Osteocyte (in vitro differentiated cells): ENCODE measurements around the gene ARHGAP4. TPM values are rescaled to one million over a fixed set of nuclear protein-coding genes. Genes with fewer than 3 reads are reported as not detected.

Source experiments
- DNase-seq: peaks from one replicate; pipeline ENCODE4 v3.0.0; 2021; ENCODE audit warnings: mixed read lengths; ENCODE audit not compliant: unreplicated experiment; ENCODE audit errors: extremely low spot score
- H3K27ac Mint-ChIP-seq: one replicate; pipeline ENCODE4 v1.8.0; 2021; ENCODE audit warnings: mild to moderate bottlenecking, mixed read lengths; ENCODE audit not compliant: unreplicated experiment
- H3K27me3 Mint-ChIP-seq: one replicate; pipeline ENCODE4 v1.8.0; 2021; ENCODE audit warnings: mixed read lengths; ENCODE audit not compliant: unreplicated experiment
- H3K36me3 Mint-ChIP-seq: one replicate; pipeline ENCODE4 v1.8.0; 2021; ENCODE audit warnings: mixed read lengths; ENCODE audit not compliant: unreplicated experiment
- H3K4me1 Mint-ChIP-seq: one replicate; pipeline ENCODE4 v1.8.0; 2021; ENCODE audit warnings: mixed read lengths; ENCODE audit not compliant: unreplicated experiment
- H3K4me3 Mint-ChIP-seq: one replicate; pipeline ENCODE4 v1.8.0; 2021; ENCODE audit warnings: mild to moderate bottlenecking, moderate library complexity, mixed read lengths; ENCODE audit not compliant: unreplicated experiment
- H3K9me3 Mint-ChIP-seq: one replicate; pipeline ENCODE4 v1.8.0; 2021; ENCODE audit warnings: mixed read lengths; ENCODE audit not compliant: unreplicated experiment
- total RNA-seq: library from RNA; stranded (reverse); gene quantifications from 2 replicates; pipeline ENCODE4 v1.2.1, GENCODE V29; 2021
- TF ChIP-seq, protein P1 (sequence below): fragments of 200-600 bp; sonication (generic); IDR thresholded peaks from 2 replicates; pipeline ENCODE4 v1.5.0; 2021; ENCODE audit warnings: antibody characterized with exemption, mild to moderate bottlenecking, moderate library complexity

Gene ARHGAP4
- total RNA-seq, 1 donor from 2014 or later: 5.3 TPM

- no peaks in the 10 kb centered on the region for H3K9me3 Mint-ChIP-seq
- H3K36me3 Mint-ChIP-seq: no peaks in the 10 kb centered on the region
- H3K4me3 Mint-ChIP-seq: no peak overlapping the region
- no peaks in the 10 kb centered on the region for H3K27me3 Mint-ChIP-seq
- H3K4me1 Mint-ChIP-seq: no peaks in the 10 kb centered on the region
- no peak for DNase-seq
- no peak overlapping the region for H3K27ac Mint-ChIP-seq
- TF ChIP-seq, protein P1, sequence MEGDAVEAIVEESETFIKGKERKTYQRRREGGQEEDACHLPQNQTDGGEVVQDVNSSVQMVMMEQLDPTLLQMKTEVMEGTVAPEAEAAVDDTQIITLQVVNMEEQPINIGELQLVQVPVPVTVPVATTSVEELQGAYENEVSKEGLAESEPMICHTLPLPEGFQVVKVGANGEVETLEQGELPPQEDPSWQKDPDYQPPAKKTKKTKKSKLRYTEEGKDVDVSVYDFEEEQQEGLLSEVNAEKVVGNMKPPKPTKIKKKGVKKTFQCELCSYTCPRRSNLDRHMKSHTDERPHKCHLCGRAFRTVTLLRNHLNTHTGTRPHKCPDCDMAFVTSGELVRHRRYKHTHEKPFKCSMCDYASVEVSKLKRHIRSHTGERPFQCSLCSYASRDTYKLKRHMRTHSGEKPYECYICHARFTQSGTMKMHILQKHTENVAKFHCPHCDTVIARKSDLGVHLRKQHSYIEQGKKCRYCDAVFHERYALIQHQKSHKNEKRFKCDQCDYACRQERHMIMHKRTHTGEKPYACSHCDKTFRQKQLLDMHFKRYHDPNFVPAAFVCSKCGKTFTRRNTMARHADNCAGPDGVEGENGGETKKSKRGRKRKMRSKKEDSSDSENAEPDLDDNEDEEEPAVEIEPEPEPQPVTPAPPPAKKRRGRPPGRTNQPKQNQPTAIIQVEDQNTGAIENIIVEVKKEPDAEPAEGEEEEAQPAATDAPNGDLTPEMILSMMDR: no peak
Measured at GRCh38 chrX:153913211-153913610, 12.9 kb downstream of the ARHGAP4 start.

DNA sequence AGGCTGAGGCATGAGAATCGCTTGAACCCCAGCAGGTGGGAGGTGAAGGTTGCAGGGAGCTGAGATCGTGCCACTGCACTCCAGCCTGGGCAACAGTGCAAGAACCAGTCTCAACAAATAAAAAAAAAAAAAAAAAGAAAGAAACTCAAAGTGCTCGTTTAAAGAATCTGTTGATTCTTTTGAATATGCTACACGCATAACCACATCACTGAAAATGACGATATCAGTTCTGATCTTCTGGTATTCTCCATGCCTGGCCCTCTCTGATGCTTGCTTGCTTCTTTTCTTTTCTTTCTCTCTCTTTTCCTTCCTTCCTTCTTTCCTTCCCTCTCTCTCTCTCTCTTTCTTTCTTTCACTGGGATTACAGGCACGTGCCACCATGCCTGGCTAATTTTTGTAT is 14.3 kb downstream of the ARHGAP4 start:
- H3K27me3 Mint-ChIP-seq: no peaks in the 10 kb centered on the region
- TF ChIP-seq, protein P1: no peak
- H3K27ac Mint-ChIP-seq: no peak overlapping the region
- H3K9me3 Mint-ChIP-seq: no peaks in the 10 kb centered on the region
- no peak for DNase-seq
- H3K36me3 Mint-ChIP-seq: no peaks in the 10 kb centered on the region
- no peak overlapping the region for H3K4me3 Mint-ChIP-seq
- no peaks in the 10 kb centered on the region for H3K4me1 Mint-ChIP-seq

- no peak for DNase-seq
- Mint-ChIP-seq H3K9me3 (no peaks in the 10 kb centered on the region), H3K36me3 (no peaks in the 10 kb centered on the region), H3K27me3 (no peaks in the 10 kb centered on the region), H3K4me3 (no peak overlapping the region), H3K27ac (no peak overlapping the region), H3K4me1 (no peaks in the 10 kb centered on the region)
- TF ChIP-seq, protein P1: no peak
Measured at GRCh38 chrX:153910446-153910845, 15.6 kb downstream of the ARHGAP4 start.

DNA sequence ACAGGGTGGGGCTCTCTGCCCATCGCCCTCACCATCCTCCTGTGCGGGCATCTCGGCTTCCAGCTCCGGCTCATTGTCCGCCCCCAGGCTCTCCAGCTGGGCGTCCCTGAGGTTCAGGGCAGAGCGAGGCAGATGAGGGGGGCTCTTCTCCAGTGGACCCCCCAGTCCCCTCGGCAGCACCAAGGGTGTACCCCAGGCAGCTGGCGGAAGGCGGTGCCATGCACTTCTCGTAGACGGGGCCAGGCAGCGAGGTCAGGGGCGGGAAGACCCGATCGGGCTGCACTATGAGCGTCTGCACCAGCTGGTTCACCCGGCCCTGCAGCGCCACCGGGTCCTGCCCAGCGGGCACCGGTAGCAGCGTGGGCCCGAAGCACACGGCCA is 16.1 kb downstream of the ARHGAP4 start:
- no peak overlapping the region for H3K4me3 Mint-ChIP-seq
- H3K27ac Mint-ChIP-seq: no peak overlapping the region
- no peaks in the 10 kb centered on the region for H3K36me3 Mint-ChIP-seq
- H3K4me1 Mint-ChIP-seq: no peaks in the 10 kb centered on the region
- H3K27me3 Mint-ChIP-seq: no peaks in the 10 kb centered on the region
- no peak for DNase-seq
- no peaks in the 10 kb centered on the region for H3K9me3 Mint-ChIP-seq
- TF ChIP-seq, protein P1: no peak

DNA sequence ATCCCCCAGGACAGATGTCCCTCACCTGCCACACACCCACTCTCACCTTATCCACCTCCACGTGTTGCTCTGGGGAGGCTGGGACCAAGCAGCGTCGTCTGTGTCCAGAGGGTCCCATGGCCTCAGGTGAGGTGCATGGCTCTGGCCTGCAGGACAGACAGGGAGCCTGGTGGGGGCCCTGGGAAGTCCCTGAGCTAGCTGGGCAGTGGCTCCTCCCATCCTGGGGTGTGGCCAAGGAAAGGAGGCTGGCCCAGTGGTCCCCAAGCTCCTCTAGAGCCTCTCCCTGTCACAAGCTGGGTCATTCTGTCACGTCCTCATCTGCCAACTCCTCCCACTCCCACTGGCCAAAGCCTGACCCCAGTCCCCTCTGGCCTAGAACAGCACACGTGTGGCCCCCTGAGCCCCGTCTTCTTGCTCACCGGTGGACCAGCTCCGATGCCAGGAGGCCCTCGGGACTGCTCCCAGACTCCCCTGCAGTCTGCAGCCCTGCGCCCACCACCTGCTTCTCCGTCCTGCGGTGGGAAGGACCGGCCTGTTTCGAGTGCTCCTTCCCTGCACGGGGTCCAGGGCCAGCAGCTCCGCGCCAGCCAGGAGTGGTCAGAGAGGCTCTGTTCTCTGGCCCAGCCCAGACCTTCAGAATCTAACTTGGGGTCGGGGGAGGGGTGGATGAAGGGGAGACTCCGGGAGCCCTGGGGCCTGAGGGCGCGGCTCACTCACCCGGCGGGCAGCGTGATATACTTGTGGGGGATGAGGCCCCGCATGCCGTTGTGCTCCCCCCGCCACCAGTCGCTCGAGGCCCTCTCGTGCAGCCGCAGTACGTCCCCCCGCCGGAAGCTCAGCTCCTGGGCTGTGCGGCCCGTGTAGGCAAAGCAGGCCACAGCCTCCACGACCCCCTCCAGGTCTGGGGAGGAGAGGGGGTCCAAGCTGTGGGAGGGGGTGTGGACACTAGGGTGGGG is 16.8 kb downstream of the ARHGAP4 start:
- no peak overlapping the region for H3K27ac Mint-ChIP-seq
- no peaks in the 10 kb centered on the region for H3K9me3 Mint-ChIP-seq
- H3K27me3 Mint-ChIP-seq: no peaks in the 10 kb centered on the region
- H3K36me3 Mint-ChIP-seq: no peaks in the 10 kb centered on the region
- no peak overlapping the region for H3K4me3 Mint-ChIP-seq
- TF ChIP-seq, protein P1: no peak
- no peak for DNase-seq
- H3K4me1 Mint-ChIP-seq: no peaks in the 10 kb centered on the region
